Loucy (cell line): ENCODE data around the gene LLGL2.

ENCODE experiments used
- H2AFZ ChIP-seq: fragments of 200-600 bp; sonication (generic); 2 replicates; pipeline ENCODE4 v1.6.0; 2016; ENCODE audit warnings: antibody characterized with exemption, mild to moderate bottlenecking, low read length, moderate library complexity
- H3F3A ChIP-seq: fragments of 200-600 bp; 2 replicates; pipeline ENCODE4 v1.6.0; 2016; ENCODE audit warnings: antibody characterized with exemption, low read depth, mild to moderate bottlenecking
- H3K27me3 ChIP-seq: fragments of 200-600 bp; sonication (generic); 2 replicates; pipeline ENCODE4 v1.6.1; 2014; ENCODE audit warnings: low read length, mild to moderate bottlenecking; ENCODE audit not compliant: insufficient read depth, poor library complexity, severe bottlenecking
- H3K36me3 ChIP-seq: fragments of 200-600 bp; sonication (generic); 2 replicates; pipeline ENCODE4 v1.6.1; 2016; ENCODE audit warnings: low read length; ENCODE audit not compliant: insufficient read depth
- H3K4me1 ChIP-seq: fragments of 200-600 bp; sonication (generic); 2 replicates; pipeline ENCODE4 v1.5.1; 2014; ENCODE audit warnings: low read length, mild to moderate bottlenecking; ENCODE audit not compliant: insufficient read depth, poor library complexity, severe bottlenecking
- H3K4me2 ChIP-seq: fragments of 200-600 bp; sonication (generic); 2 replicates; pipeline ENCODE4 v1.6.0; 2014; ENCODE audit warnings: antibody characterized with exemption, low read length, low read depth, mild to moderate bottlenecking; ENCODE audit not compliant: poor library complexity, severe bottlenecking
- H3K4me3 ChIP-seq: fragments of 200-600 bp; sonication (generic); 2 replicates; pipeline ENCODE4 v1.5.1; 2014; ENCODE audit warnings: low read length, mild to moderate bottlenecking, mixed read lengths; ENCODE audit not compliant: poor library complexity, severe bottlenecking
- H3K79me2 ChIP-seq: fragments of 200-600 bp; sonication (generic); 2 replicates; pipeline ENCODE4 v1.6.1; 2014; ENCODE audit warnings: low read length; ENCODE audit not compliant: insufficient read depth
- H3K9ac ChIP-seq: fragments of 200-600 bp; sonication (generic); 2 replicates; pipeline ENCODE4 v1.6.0; 2014; ENCODE audit warnings: mild to moderate bottlenecking, low read depth, low read length, moderate library complexity; ENCODE audit not compliant: poor library complexity, severe bottlenecking
- H3K9me2 ChIP-seq: fragments of 200-600 bp; sonication (generic); replicated peaks from 2 replicates; pipeline ENCODE4 v1.6.1; 2016; ENCODE audit warnings: low read depth, low read length, mixed read lengths
- H3K9me3 ChIP-seq: fragments of 200-600 bp; sonication (generic); 2 replicates; pipeline ENCODE4 v1.6.1; 2014; ENCODE audit warnings: mild to moderate bottlenecking, antibody characterized with exemption, low read length, low read depth; ENCODE audit not compliant: insufficient read depth
- H4K20me1 ChIP-seq: fragments of 200-600 bp; sonication (generic); 2 replicates; pipeline ENCODE4 v1.6.0; 2014; ENCODE audit warnings: antibody characterized with exemption, low read length, mild to moderate bottlenecking; ENCODE audit not compliant: insufficient read depth, poor library complexity, severe bottlenecking
- EZH2phosphoT487 ChIP-seq: fragments of 200-600 bp; IDR thresholded peaks from 2 replicates; pipeline ENCODE4 v1.6.1; 2018; ENCODE audit warnings: antibody characterized with exemption, mild to moderate bottlenecking, moderate library complexity, borderline replicate concordance
- TF ChIP-seq, protein P1 (sequence below): fragments of 200-600 bp; sonication (generic); conservative IDR thresholded peaks from 2 replicates; pipeline ENCODE4 v1.5.1; 2014; ENCODE audit warnings: mild to moderate bottlenecking, antibody characterized with exemption, low read length

The LLGL2 gene

DNA sequence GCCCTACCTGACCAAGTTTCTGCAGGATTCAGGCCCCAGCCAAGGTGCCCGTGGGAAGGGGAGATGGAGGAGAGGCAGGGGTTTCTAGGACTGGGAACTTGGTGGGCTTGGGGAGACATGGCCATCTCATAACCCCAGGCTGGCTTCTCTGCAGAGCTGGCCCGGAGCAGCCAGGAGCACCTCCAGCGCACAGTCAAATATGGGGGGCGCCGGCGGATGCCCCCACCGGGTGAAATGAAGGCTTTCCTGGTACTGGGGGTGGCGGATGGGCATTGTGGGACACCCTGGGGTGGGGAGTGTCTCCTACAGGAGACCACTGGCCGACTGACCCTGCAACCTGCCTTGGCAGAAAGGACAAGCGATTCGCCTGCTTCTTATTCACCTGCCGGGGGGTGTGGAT, 98.5 kb downstream of the LLGL2 start:
- no peaks in the 10 kb centered on the region for H3K4me1 ChIP-seq
- H4K20me1 ChIP-seq: no peaks in the 10 kb centered on the region
- no peaks in the 10 kb centered on the region for H3K79me2 ChIP-seq

More for the DNA sequence above, 98.5 kb downstream of the LLGL2 start:
- Histone ChIP-seq H3K4me3 (no peak overlapping the region), H3F3A (no peaks in the 10 kb centered on the region), H3K9me2 (no peaks in the 10 kb centered on the region), H3K36me3 (no peaks in the 10 kb centered on the region), H3K27me3 (no peaks in the 10 kb centered on the region), H3K4me2 (no peak overlapping the region), H3K9me3 (no peaks in the 10 kb centered on the region), H3K9ac (no peak overlapping the region), H2AFZ (no peak overlapping the region)
- no peak for TF ChIP-seq EZH2phosphoT487
- TF ChIP-seq, protein P1, sequence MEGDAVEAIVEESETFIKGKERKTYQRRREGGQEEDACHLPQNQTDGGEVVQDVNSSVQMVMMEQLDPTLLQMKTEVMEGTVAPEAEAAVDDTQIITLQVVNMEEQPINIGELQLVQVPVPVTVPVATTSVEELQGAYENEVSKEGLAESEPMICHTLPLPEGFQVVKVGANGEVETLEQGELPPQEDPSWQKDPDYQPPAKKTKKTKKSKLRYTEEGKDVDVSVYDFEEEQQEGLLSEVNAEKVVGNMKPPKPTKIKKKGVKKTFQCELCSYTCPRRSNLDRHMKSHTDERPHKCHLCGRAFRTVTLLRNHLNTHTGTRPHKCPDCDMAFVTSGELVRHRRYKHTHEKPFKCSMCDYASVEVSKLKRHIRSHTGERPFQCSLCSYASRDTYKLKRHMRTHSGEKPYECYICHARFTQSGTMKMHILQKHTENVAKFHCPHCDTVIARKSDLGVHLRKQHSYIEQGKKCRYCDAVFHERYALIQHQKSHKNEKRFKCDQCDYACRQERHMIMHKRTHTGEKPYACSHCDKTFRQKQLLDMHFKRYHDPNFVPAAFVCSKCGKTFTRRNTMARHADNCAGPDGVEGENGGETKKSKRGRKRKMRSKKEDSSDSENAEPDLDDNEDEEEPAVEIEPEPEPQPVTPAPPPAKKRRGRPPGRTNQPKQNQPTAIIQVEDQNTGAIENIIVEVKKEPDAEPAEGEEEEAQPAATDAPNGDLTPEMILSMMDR: no peak
